Psoas muscle (tissue), 8 donors: ENCODE data around the gene GMPS. TPM values are rescaled to one million over a fixed set of nuclear protein-coding genes. Genes with fewer than 3 reads are reported as not detected.
A peak's percentile ranks its signal among the peaks of the same experiment; 100 is the strongest.
"Not testable (repeated sequence)": the region's sequence is repeated elsewhere in the genome, so short reads cannot be mapped to it uniquely, and the experiment has no call there.

ENCODE experiments used
- ATAC-seq, 4 donors: fragments of 200-7000 bp; cut with Tn5 transposase; one replicate each; pipeline ENCODE4 v1.9.1; 2020; ENCODE audit warnings: moderate library complexity in 3 of 4, mild to moderate bottlenecking in 2 of 4
- DNase-seq, 2 donors: peaks; one replicate each; pipeline ENCODE4 v3.0.0-alpha.2; 2020
- H3K27ac ChIP-seq: fragments of 200-600 bp; one replicate; pipeline ENCODE4 v1.8.0; 2022
- H3K27me3 ChIP-seq, 3 donors: fragments of 200-600 bp in 1 of 3; one replicate each; pipeline versions ENCODE4 v1.6.1 to v1.8.0; 2013 to 2022; ENCODE audit warnings: low read length in 2 of 3, mild to moderate bottlenecking in 2 of 3, moderate library complexity in 1 of 3; ENCODE audit not compliant: insufficient read depth in 3 of 3
- H3K36me3 ChIP-seq, 2 donors: fragments of 200-600 bp in 1 of 2; one replicate each; pipeline versions ENCODE4 v1.6.1 to v1.8.0; 2013 to 2022; ENCODE audit warnings: low read depth in 1 of 2, mild to moderate bottlenecking in 1 of 2, moderate library complexity in 1 of 2; ENCODE audit not compliant: insufficient read depth in 1 of 2
- H3K4me1 ChIP-seq: fragments of 200-600 bp; one replicate; pipeline ENCODE4 v1.8.0; 2022
- H3K4me3 ChIP-seq: fragments of 200-600 bp; one replicate; pipeline ENCODE4 v1.8.0; 2022; ENCODE audit warnings: mild to moderate bottlenecking
- H3K9me3 ChIP-seq: fragments of 200-600 bp; one replicate; pipeline ENCODE4 v1.8.0; 2022
- WGBS, 3 donors: extraction: QIAGEN DNeasy Blood & Tissue Kit; methylation state at CpG; one replicate each; pipeline versions ENCODE4 v1.1.6 to v1.1.7; 2013; 5-methylcytosine and 5-hydroxymethylcytosine counted together
- intact Hi-C, 2 donors: fragments of 100-400 bp; cut with DNase I; formaldehyde crosslinking; loops; one replicate each; pipeline versions ENCODE4 v1.11.0 to v1.14.2; 2022
- long read RNA-seq, 2 donors: library from polyadenylated mRNA; unstranded; transcript quantifications; one replicate each; pipeline ENCODE4 v2.0.0, GENCODE V29; 2021
- polyA plus RNA-seq, 3 donors: library from polyadenylated mRNA; stranded (reverse); fragments of 200-250 nt; gene quantifications; one replicate each; pipeline ENCODE4 v1.2.3, GENCODE V29; 2013
- total RNA-seq, 4 donors: library from RNA; stranded (reverse); fragmentation: NEBNext Ultra II Directional in 2 of 4; extraction: Animal tissue kit (Norgen Biotek cat#: 25700) in 2 of 4; gene quantifications; one replicate each; pipeline versions ENCODE4 v1.2.1 to v1.2.4, GENCODE V29; 2021 to 2023
- TF ChIP-seq, protein P1 (sequence below): fragments of 200-600 bp; IDR thresholded peaks from one replicate; pipeline ENCODE4 v1.8.0; 2022; ENCODE audit warnings: antibody characterized with exemption
- donor health status: healthy with polysubstance abuse.
- donor health status: DM: no; HTN: no; CAD: no; lungs with moderate emphysema.
- donor health status: Bipolar disorder and iron deficiency.
- donor health status: healthy.
- donor health status: DM: yes; HTN: yes; CAD: no.
- donor health status: DM: no; HTN: no; CAD: no.
- donor health status: DM: no; HTN: no; CAD: no.
- donor health status: DM: yes; HTN: yes; CAD: no.

The GMPS gene
- total RNA-seq, result 10 to 100 TPM; 24.7 to 31.3 (median 28.3) TPM
- 10 to 100 TPM; 20.8 to 29.5 (median 27.8) TPM for polyA plus RNA-seq
- long read RNA-seq, donor 1, full-length matches to known transcripts, result 38 of 49 reads
- long read RNA-seq, donor 1, partial matches to known transcripts, result 1 of 49 reads
- long read RNA-seq, donor 1, other reads (novel, unspliced or antisense), result 10 of 49 reads
- long read RNA-seq, donor 2, full-length matches to known transcripts, result 85 of 89 reads
- long read RNA-seq, donor 2, partial matches to known transcripts, result 4 of 89 reads
- long read RNA-seq, donor 2, other reads (novel, unspliced or antisense), result 0 of 89 reads

DNA sequence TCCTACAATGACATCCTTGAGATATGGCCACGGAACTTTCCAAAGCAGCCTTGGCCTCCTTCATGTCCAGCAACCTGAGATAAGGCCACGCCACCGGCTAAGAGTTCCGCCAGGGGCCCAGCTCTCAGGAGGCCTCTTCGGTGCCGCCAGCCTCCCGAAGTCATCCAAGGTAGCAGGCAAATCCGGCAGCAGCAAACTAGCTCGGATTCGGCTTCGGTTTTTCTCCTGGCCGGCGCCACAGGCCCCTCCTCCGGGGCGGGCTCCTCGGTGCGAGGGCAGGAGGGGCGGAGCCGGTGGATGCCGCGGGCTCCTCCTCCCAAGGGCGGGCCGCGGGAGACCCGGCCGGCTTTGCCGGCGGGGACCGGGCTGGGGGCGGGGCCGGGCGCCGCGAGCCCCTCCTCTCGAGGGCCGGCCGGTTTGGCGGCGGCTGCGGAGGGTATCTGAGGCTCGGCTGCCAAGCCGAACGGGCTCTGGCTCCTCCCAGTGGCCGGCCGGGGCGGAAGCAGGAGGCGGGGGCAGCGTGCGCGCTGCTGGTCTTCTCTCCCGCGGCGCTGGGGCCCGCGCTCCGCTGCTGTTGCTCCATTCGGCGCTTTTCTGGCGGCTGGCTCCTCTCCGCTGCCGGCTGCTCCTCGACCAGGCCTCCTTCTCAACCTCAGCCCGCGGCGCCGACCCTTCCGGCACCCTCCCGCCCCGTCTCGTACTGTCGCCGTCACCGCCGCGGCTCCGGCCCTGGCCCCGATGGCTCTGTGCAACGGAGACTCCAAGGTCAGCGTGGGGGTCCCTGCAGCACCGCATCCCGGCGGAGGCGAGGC, at the start of gene GMPS:
TSS of gene GMPS (plus strand) at position 518 of the 812 bp plus-strand sequence. CDS start at position 739, 221 bp downstream.
- 0 to 1% (median 1%) methylated on average over 61 to 83 of the region's 83 CpGs for WGBS, 3 donors
- H3K4me1 ChIP-seq, result peaks cover 19% of the 10 kb centered on the region
- ATAC-seq (peak; percentile 96 to 99 (median 98)), DNase-seq (peak; percentile 95 to 97)
- no peaks in the 10 kb centered on the region for H3K9me3 ChIP-seq
- H3K4me3 ChIP-seq, result peak within 1 kb of the TSS; percentile 85
- intact Hi-C loops, result loop anchor here (2.0 to 5.0 kb wide), 2 partner anchors 16 to 63 kb away; partner anchors contain the start of genes SLC33A1 (in 2 of the 2) and C3orf33 (in 1 of the 2)
- peak within 1 kb of the TSS; percentile 90 for H3K27ac ChIP-seq
- no peaks in the 10 kb centered on the region for H3K36me3 ChIP-seq
- H3K27me3 ChIP-seq, result no peaks in the 10 kb centered on the region
- TF ChIP-seq, protein P1, sequence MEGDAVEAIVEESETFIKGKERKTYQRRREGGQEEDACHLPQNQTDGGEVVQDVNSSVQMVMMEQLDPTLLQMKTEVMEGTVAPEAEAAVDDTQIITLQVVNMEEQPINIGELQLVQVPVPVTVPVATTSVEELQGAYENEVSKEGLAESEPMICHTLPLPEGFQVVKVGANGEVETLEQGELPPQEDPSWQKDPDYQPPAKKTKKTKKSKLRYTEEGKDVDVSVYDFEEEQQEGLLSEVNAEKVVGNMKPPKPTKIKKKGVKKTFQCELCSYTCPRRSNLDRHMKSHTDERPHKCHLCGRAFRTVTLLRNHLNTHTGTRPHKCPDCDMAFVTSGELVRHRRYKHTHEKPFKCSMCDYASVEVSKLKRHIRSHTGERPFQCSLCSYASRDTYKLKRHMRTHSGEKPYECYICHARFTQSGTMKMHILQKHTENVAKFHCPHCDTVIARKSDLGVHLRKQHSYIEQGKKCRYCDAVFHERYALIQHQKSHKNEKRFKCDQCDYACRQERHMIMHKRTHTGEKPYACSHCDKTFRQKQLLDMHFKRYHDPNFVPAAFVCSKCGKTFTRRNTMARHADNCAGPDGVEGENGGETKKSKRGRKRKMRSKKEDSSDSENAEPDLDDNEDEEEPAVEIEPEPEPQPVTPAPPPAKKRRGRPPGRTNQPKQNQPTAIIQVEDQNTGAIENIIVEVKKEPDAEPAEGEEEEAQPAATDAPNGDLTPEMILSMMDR, result peak; percentile 59

GRCh38 chr3:155828490-155829098, 41.9 kb upstream of the GMPS start:
- ATAC-seq, DNase-seq, intact Hi-C loops, H3K4me3 ChIP-seq, H3K27ac ChIP-seq, H3K9me3 ChIP-seq, H3K4me1 ChIP-seq, H3K27me3 ChIP-seq: not testable (repeated sequence)
- peaks cover 3 to 51% of the 10 kb centered on the region in 2 donors for H3K36me3 ChIP-seq
- 97 to 98% (median 98%) methylated on average over 13 of the region's 13 CpGs for WGBS, 3 donors

DNA sequence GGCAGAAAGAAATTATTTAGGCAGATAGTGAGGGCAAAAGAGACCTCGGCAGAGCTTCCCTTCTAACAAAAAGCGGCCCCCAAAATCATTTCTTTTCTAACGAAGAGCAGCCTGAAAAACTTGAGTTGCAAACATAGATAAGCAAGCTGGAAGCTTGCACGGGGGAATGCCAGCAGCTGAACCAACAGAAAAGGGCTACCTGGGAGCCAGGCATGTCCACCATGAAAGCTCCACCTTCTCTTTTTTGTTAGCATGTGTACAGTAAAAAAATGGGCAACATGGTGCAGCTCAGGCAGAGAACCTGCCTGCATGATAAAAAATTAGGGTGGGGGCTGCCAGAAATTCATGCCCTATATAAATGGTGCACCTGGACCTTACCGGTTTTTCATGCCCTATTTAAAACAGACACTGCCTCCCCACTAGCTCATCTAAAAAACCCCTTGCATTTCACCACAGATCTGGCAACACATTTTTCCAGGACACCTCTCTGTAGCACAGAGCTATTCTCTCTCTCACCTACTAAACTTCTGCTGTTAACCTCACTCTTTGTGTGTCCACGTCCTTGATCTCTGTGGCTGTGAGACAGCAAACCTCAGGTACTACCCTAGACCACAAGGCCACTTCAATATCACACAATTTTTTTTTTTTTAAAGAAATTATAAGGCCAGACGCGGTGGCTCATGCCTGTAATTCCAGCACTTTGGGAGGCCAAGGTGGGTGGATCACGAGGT, 34.9 kb upstream of the GMPS start:
- intact Hi-C loops, result no loop called here
- H3K27me3 ChIP-seq, result no peaks in the 10 kb centered on the region
- ATAC-seq (no peak), DNase-seq (no peak)
- H3K27ac ChIP-seq, result no peak overlapping the region
- TF ChIP-seq, protein P1, result no peak
- H3K4me1 ChIP-seq, result no peaks in the 10 kb centered on the region
- no peak overlapping the region for H3K4me3 ChIP-seq
- no peaks in the 10 kb centered on the region for H3K9me3 ChIP-seq
- peaks cover 0 to 18% of the 10 kb centered on the region in 2 donors for H3K36me3 ChIP-seq
- 82 to 95% (median 86%) methylated on average over 9 of the region's 9 CpGs for WGBS, 3 donors

GRCh38 chr3:155843569-155843968, 26.9 kb upstream of the GMPS start:
- intact Hi-C loops, result no loop called here
- no peak overlapping the region for H3K27ac ChIP-seq
- WGBS, 3 donors, result 44 to 77% (median 55%) methylated on average over 1 of the region's 1 CpG

More at GRCh38 chr3:155843569-155843968, 26.9 kb upstream of the GMPS start:
- H3K36me3 ChIP-seq, result peaks cover 0 to 4% of the 10 kb centered on the region in 2 donors
- H3K27me3 ChIP-seq, result no peaks in the 10 kb centered on the region
- DNase-seq (no peak), ATAC-seq (no peak)
- TF ChIP-seq, protein P1, result no peak
- H3K4me3 ChIP-seq, result no peak overlapping the region
- no peaks in the 10 kb centered on the region for H3K9me3 ChIP-seq
- peaks cover 13% of the 10 kb centered on the region for H3K4me1 ChIP-seq
